ENCODE measurements around the gene GUCD1. TPM values are rescaled to one million over a fixed set of nuclear protein-coding genes. Genes with fewer than 3 reads are reported as not detected.
A peak's percentile ranks its signal among the peaks of the same experiment; 100 is the strongest.

GUCD1 gene
- total and polyA plus RNA-seq, 2 of the 13 experiments (the other 11 are each of a cell fraction or from before 2014, with no cell fraction given) = 128 to 245 TPM

GRCh38 chr22:24517446-24517845 is 37.5 kb downstream of the GUCD1 start:
- DNase-seq (ENCODE audit: low spot score) = no peak
- no peak for FAIRE-seq
- Histone ChIP-seq H3K4me3 (replicated peaks in 1 of 3; ENCODE audit: insufficient read depth in 1 of 3, low read depth in 2 of 3, low read length in 3 of 3) (no peak overlapping the region), H2AFZ (ENCODE audit: low read length) (no peak overlapping the region), H3K4me1 (ENCODE audit: insufficient read depth, low read length) (peaks cover 97% of the 10 kb centered on the region), H3K27me3 (ENCODE audit: control insufficient read depth in 1 of 2, insufficient read depth in 2 of 2, low read length in 2 of 2) (no peaks in the 10 kb centered on the region), H3K79me2 (ENCODE audit: insufficient read depth, low read length) (no peaks in the 10 kb centered on the region), H3K27ac (ENCODE audit: extremely low read length, insufficient read depth, low read length) (no peak overlapping the region), H3K36me3 (replicated peaks in 1 of 2; ENCODE audit: control insufficient read depth in 1 of 2, insufficient read depth in 2 of 2, low read length in 2 of 2) (no peaks in the 10 kb centered on the region), H4K20me1 (ENCODE audit: insufficient read depth, low read length) (no peaks in the 10 kb centered on the region), H3K4me2 (ENCODE audit: low read depth, low read length) (no peak overlapping the region), H3K9me3 (ENCODE audit: low read length) (no peaks in the 10 kb centered on the region), H3K9ac (ENCODE audit: insufficient read depth, low read depth, low read length) (no peak overlapping the region)
- in situ Hi-C loops (cut with HindIII; ENCODE audit: extremely low pct_ligation_motif_present, low pct_unique_long_range_greater_than_20kb) (loop anchor here (10.0 kb wide), 1 partner anchor 193 kb away; no protein-coding TSS in a partner anchor), intact Hi-C loops (cut with micrococcal nuclease; ENCODE audit: unreplicated experiment) (no loop called here)
- 100% methylated on average over 1 of the region's 2 CpGs for WGBS (ENCODE audit: low lambda C conversion rate)
- POLR2A ChIA-PET = interaction anchor here (0.9 to 3.2 kb wide), 3 partner anchors 11 to 35 kb away, joined by 3 to 15 read pairs (median 4); no protein-coding TSS in a partner anchor
- CTCF ChIA-PET (ENCODE audit: low intra/inter-chr PET ratio, low total read pairs) = no interaction called here
- BruUV-seq (replicated peaks) = no TSS peak
- no peak for TF ChIP-seq CHD2 (IDR thresholded peaks at IDR 0.05; ENCODE audit: low read depth, low read length)
- 0 out of 2 replicates have a peak, but pooled peaks have one; percentile 18 for TF ChIP-seq ZNF687 (CRISPR knock-in tag; IDR thresholded peaks at IDR 0.05)
- ATAC-seq = no peak

DNA sequence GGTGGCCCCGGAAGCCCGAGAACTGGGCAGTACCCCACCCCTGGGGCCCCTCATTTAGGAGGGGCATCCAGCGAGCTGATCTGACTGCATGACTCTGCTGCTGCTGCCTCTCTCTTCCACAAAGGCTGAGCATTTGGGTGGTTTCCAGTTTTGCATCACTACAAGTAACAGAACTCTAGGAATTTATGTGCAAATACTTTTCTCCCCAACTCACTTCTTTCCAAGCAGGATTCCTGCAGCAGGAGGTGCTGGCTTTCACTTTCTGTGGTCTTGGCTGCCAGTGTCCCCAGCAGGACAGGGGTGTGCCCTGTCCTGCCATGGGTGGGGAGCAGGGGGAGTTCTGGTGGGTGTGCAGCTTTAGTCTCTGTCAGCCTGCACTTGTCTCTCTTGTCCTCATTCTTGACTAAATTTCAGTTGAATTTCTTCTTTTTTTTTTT is 38.6 kb downstream of the GUCD1 start:
- Histone ChIP-seq H2AFZ (ENCODE audit: low read length) (no peak overlapping the region), H3K79me2 (ENCODE audit: insufficient read depth, low read length) (no peaks in the 10 kb centered on the region), H3K27me3 (ENCODE audit: control insufficient read depth in 1 of 2, insufficient read depth in 2 of 2, low read length in 2 of 2) (no peaks in the 10 kb centered on the region), H3K4me3 (replicated peaks in 1 of 3; ENCODE audit: insufficient read depth in 1 of 3, low read depth in 2 of 3, low read length in 3 of 3) (no peak overlapping the region), H4K20me1 (ENCODE audit: insufficient read depth, low read length) (no peaks in the 10 kb centered on the region), H3K27ac (ENCODE audit: extremely low read length, insufficient read depth, low read length) (peak overlapping the region; percentile 39), H3K4me2 (ENCODE audit: low read depth, low read length) (no peak overlapping the region), H3K9me3 (ENCODE audit: low read length) (no peaks in the 10 kb centered on the region), H3K9ac (ENCODE audit: insufficient read depth, low read depth, low read length) (0 out of 2 replicates have a peak overlapping the region, but pooled peaks have one; percentile 3), H3K4me1 (ENCODE audit: insufficient read depth, low read length) (peaks cover 98% of the 10 kb centered on the region), H3K36me3 (replicated peaks in 1 of 2; ENCODE audit: control insufficient read depth in 1 of 2, insufficient read depth in 2 of 2, low read length in 2 of 2) (no peaks in the 10 kb centered on the region)
- WGBS (ENCODE audit: low lambda C conversion rate) = no CpG with 5 or more reads among the region's 3 CpGs
- ChIA-PET POLR2A (interaction anchor here (2.0 kb wide), 1 partner anchor 10 kb away, joined by 31 read pairs; no protein-coding TSS in a partner anchor), CTCF (ENCODE audit: low intra/inter-chr PET ratio, low total read pairs) (no interaction called here)
- in situ Hi-C loops (cut with HindIII; ENCODE audit: extremely low pct_ligation_motif_present, low pct_unique_long_range_greater_than_20kb) = loop anchor here (10.0 kb wide), 1 partner anchor 192 kb away; no protein-coding TSS in a partner anchor
- peak; percentile 36 for FAIRE-seq
- peak; percentile 62 for DNase-seq (ENCODE audit: low spot score)
- peak; percentile 20 for ATAC-seq
- intact Hi-C loops (cut with micrococcal nuclease; ENCODE audit: unreplicated experiment) = no loop called here
- no TSS peak for BruUV-seq (replicated peaks)
- TF ChIP-seq SRF (IDR thresholded peaks at IDR 0.05; ENCODE audit: low read depth, low read length) = no peak
- no peak for TF ChIP-seq NFE2L1 (CRISPR knock-in tag; IDR thresholded peaks at IDR 0.05; ENCODE audit: borderline replicate concordance)
- 0 out of 2 replicates have a peak, but pooled peaks have one; percentile 34 for TF ChIP-seq NRL (CRISPR knock-in tag; IDR thresholded peaks at IDR 0.05; ENCODE audit: borderline replicate concordance)
- peak; percentile 99 for TF ChIP-seq RELA (CRISPR knock-in tag; IDR thresholded peaks at IDR 0.05)
- TF ChIP-seq ZNF687 (CRISPR knock-in tag; IDR thresholded peaks at IDR 0.05) = peak; percentile 28; the same call in 1 of the 2 replicates
- no peak for TF ChIP-seq PCBP1 (IDR thresholded peaks at IDR 0.05; ENCODE audit: borderline replicate concordance, low read depth, low read length)
- no peak for TF ChIP-seq ZNF776 (CRISPR knock-in tag; IDR thresholded peaks at IDR 0.05)
- no peak for TF ChIP-seq HDAC2 (CRISPR knock-in tag; IDR thresholded peaks at IDR 0.05)
